HCT116 (cell line): ENCODE data around the gene SLC25A25.

Source experiments
- ELF1 ChIP-seq: IDR thresholded peaks from 2 replicates; pipeline ENCODE4 v1.6.1; 2012; ENCODE audit warnings: low read depth, borderline replicate concordance
- EZH2 ChIP-seq: fragments of 200-600 bp; sonication (generic); IDR thresholded peaks from 2 replicates; pipeline ENCODE4 v1.6.1; 2017; ENCODE audit warnings: antibody characterized with exemption, mixed run types
- POLR2A ChIP-seq: IDR thresholded peaks from 2 replicates; pipeline ENCODE4 v1.7.0; 2011; ENCODE audit warnings: borderline replicate concordance; ENCODE audit not compliant: insufficient read depth, insufficient read length; ENCODE audit errors: extremely low read depth
- SIN3A ChIP-seq: IDR thresholded peaks from 2 replicates; pipeline ENCODE4 v1.6.1; 2012; ENCODE audit warnings: low read depth
- YY1 ChIP-seq: IDR thresholded peaks from 2 replicates; pipeline ENCODE4 v1.6.1; 2011; ENCODE audit warnings: low read length, low read depth, moderate library complexity, mild to moderate bottlenecking; ENCODE audit not compliant: insufficient replicate concordance; ENCODE audit errors: extremely low read depth
- ZNF274 ChIP-seq: fragments of 200-500 bp; sonication (Bioruptor generic); IDR thresholded peaks from 2 replicates; pipeline ENCODE4 v1.6.1; 2014; ENCODE audit warnings: mild to moderate bottlenecking, low read depth, low read length, inconsistent platforms
- TF ChIP-seq, protein P1 (sequence below), 3 experiments: fragments of 200-600 bp in 1 of 3; sonication (generic) in 1 of 3; IDR thresholded peaks in 2 of 3; conservative IDR thresholded peaks in 1 of 3; 2 replicates each; pipeline ENCODE4 v1.5.1; 2012 to 2017; ENCODE audit warnings: low read depth in 2 of 3, low read length in 2 of 3, antibody characterized with exemption in 1 of 3, borderline replicate concordance in 1 of 3, control low read depth in 1 of 3, mild to moderate bottlenecking in 1 of 3, mixed read lengths in 1 of 3, mixed run types in 1 of 3, moderate library complexity in 1 of 3; ENCODE audit not compliant: insufficient read depth in 1 of 3
- TF ChIP-seq, protein P2 (sequence below): IDR thresholded peaks from 2 replicates; pipeline ENCODE4 v1.6.1; 2012

DNA sequence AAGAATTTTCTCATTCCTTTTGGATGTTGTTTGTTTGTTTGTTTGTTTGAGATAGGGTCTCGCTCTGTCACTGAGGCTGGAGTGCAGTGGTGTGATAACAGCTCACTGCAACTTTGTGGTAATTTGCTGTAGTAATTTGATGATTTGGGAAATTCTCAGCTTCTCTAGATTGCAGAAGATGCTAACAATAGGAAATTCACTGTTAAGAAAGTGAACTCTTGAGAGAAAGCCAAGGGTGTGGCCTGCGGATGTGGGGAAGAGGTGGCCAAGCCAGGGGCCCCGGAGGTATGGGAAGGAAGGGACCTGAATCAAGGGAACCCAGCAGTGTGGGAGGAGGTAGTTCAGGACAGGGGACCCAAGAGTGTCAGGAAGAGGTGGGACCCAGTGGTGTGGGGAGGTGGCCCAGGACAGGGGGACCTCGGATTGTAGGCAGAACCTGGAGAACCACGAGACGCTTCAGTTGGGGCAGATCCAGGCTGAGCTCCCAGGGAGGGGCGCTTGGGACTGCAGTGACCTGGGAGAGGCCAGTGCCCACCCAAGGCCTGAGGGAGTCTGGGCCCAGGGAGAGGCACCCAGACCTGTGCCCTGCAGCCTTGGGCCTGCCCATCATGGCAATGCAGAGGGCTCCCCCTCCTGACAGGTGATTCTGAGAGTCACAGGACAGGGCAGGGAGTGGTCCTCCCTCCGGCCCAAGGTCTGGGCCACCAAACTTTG, 75.7 kb downstream of the SLC25A25 start:
- TF ChIP-seq, protein P1, sequence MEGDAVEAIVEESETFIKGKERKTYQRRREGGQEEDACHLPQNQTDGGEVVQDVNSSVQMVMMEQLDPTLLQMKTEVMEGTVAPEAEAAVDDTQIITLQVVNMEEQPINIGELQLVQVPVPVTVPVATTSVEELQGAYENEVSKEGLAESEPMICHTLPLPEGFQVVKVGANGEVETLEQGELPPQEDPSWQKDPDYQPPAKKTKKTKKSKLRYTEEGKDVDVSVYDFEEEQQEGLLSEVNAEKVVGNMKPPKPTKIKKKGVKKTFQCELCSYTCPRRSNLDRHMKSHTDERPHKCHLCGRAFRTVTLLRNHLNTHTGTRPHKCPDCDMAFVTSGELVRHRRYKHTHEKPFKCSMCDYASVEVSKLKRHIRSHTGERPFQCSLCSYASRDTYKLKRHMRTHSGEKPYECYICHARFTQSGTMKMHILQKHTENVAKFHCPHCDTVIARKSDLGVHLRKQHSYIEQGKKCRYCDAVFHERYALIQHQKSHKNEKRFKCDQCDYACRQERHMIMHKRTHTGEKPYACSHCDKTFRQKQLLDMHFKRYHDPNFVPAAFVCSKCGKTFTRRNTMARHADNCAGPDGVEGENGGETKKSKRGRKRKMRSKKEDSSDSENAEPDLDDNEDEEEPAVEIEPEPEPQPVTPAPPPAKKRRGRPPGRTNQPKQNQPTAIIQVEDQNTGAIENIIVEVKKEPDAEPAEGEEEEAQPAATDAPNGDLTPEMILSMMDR (IDR thresholded peaks at IDR 0.05 in 2 of 3, conservative IDR thresholded peaks at IDR 0.05 in 1 of 3; ENCODE audit: borderline replicate concordance in 1 of 3, insufficient read depth in 1 of 3, low read depth in 2 of 3, low read length in 2 of 3), result no peak
- TF ChIP-seq ELF1 (no peak), POLR2A (no peak), SIN3A (no peak), EZH2 (no peak), YY1 (no peak), ZNF274 (no peak)
- TF ChIP-seq, protein P2, sequence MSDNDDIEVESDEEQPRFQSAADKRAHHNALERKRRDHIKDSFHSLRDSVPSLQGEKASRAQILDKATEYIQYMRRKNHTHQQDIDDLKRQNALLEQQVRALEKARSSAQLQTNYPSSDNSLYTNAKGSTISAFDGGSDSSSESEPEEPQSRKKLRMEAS, result no peak
